ENCODE data around the gene CADPS.

CADPS gene

DNA sequence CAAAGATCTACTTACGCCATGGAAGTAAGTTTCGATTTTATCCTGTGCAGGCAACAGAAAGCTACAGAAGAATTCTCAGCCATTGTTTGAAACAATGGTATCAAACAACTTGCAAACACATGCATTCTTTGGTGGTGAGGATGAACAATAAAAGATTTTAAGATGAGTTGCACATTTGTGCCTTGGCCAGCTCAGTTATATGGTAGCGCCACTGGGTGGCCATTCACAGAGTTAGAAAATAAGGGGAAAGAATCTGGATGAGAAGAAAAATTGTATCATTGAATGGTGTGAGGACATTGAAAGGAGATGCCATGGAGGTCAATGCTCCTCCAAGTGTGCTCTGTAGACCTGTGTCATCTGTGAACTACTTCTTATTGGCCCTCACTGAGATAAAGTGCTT lies 11.6 kb downstream of the CADPS start:
- Histone ChIP-seq H3K27me3 (ENCODE audit: insufficient read depth, poor library complexity, severe bottlenecking) (no peaks in the 10 kb centered on the region), H3K4me3 (replicated peaks; ENCODE audit: insufficient read depth, low read length) (no peak overlapping the region), H3K27ac (replicated peaks) (no peak overlapping the region)
- TF ChIP-seq, protein P1, sequence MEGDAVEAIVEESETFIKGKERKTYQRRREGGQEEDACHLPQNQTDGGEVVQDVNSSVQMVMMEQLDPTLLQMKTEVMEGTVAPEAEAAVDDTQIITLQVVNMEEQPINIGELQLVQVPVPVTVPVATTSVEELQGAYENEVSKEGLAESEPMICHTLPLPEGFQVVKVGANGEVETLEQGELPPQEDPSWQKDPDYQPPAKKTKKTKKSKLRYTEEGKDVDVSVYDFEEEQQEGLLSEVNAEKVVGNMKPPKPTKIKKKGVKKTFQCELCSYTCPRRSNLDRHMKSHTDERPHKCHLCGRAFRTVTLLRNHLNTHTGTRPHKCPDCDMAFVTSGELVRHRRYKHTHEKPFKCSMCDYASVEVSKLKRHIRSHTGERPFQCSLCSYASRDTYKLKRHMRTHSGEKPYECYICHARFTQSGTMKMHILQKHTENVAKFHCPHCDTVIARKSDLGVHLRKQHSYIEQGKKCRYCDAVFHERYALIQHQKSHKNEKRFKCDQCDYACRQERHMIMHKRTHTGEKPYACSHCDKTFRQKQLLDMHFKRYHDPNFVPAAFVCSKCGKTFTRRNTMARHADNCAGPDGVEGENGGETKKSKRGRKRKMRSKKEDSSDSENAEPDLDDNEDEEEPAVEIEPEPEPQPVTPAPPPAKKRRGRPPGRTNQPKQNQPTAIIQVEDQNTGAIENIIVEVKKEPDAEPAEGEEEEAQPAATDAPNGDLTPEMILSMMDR (IDR thresholded peaks at IDR 0.05; ENCODE audit: insufficient read depth, low read length) = no peak
- TF ChIP-seq, protein P2, sequence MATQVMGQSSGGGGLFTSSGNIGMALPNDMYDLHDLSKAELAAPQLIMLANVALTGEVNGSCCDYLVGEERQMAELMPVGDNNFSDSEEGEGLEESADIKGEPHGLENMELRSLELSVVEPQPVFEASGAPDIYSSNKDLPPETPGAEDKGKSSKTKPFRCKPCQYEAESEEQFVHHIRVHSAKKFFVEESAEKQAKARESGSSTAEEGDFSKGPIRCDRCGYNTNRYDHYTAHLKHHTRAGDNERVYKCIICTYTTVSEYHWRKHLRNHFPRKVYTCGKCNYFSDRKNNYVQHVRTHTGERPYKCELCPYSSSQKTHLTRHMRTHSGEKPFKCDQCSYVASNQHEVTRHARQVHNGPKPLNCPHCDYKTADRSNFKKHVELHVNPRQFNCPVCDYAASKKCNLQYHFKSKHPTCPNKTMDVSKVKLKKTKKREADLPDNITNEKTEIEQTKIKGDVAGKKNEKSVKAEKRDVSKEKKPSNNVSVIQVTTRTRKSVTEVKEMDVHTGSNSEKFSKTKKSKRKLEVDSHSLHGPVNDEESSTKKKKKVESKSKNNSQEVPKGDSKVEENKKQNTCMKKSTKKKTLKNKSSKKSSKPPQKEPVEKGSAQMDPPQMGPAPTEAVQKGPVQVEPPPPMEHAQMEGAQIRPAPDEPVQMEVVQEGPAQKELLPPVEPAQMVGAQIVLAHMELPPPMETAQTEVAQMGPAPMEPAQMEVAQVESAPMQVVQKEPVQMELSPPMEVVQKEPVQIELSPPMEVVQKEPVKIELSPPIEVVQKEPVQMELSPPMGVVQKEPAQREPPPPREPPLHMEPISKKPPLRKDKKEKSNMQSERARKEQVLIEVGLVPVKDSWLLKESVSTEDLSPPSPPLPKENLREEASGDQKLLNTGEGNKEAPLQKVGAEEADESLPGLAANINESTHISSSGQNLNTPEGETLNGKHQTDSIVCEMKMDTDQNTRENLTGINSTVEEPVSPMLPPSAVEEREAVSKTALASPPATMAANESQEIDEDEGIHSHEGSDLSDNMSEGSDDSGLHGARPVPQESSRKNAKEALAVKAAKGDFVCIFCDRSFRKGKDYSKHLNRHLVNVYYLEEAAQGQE (IDR thresholded peaks at IDR 0.05; ENCODE audit: insufficient replicate concordance, low read depth) = no peak
- TF ChIP-seq SPI1 (IDR thresholded peaks at IDR 0.05; ENCODE audit: borderline replicate concordance, low read depth) (no peak), POLR2AphosphoS5 (IDR thresholded peaks at IDR 0.05; ENCODE audit: low read depth) (no peak), GABPA (IDR thresholded peaks at IDR 0.05; ENCODE audit: low read depth) (no peak)
- no peak for DNase-seq (ENCODE audit: low read depth in 1 of 2, low spot score in 1 of 2)

DNA sequence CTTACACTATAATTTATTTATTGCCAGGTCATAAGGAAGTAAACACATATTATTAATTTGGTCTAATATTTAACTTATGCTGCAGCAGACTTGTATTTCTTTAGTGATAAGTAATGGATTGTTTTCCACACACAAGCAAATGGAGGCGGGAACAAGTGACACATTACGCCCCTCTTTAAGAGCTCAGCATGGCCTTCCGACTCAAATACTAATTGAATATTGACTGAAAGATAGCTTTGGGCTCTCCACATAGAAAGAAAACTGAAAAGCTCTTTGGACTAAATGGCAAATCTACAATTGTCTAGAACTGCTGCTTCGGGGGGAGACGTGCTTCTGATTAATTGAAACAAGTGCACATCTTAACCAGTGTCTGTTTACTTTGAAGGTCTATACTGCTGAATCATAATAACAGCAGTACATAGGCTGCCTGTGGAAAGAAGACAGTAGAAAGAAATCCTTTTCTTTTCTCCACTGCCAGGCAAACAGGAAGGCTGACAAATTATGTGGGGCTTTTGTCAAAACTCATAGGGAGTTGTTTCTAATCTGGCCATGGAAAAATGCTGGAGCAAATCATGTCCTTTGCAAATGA lies 15.9 kb downstream of the CADPS start:
- H3K27ac ChIP-seq (replicated peaks) = no peak overlapping the region
- TF ChIP-seq GABPA (IDR thresholded peaks at IDR 0.05; ENCODE audit: low read depth) (no peak), SPI1 (IDR thresholded peaks at IDR 0.05; ENCODE audit: borderline replicate concordance, low read depth) (no peak), POLR2AphosphoS5 (IDR thresholded peaks at IDR 0.05; ENCODE audit: low read depth) (no peak)
- TF ChIP-seq, protein P1 (IDR thresholded peaks at IDR 0.05; ENCODE audit: insufficient read depth, low read length) = no peak
- TF ChIP-seq, protein P2 (IDR thresholded peaks at IDR 0.05; ENCODE audit: insufficient replicate concordance, low read depth) = no peak
- no peak overlapping the region for H3K4me3 ChIP-seq (replicated peaks; ENCODE audit: insufficient read depth, low read length)
- H3K27me3 ChIP-seq (ENCODE audit: insufficient read depth, poor library complexity, severe bottlenecking) = no peaks in the 10 kb centered on the region
- DNase-seq (ENCODE audit: low read depth in 1 of 2, low spot score in 1 of 2) = no peak

DNA sequence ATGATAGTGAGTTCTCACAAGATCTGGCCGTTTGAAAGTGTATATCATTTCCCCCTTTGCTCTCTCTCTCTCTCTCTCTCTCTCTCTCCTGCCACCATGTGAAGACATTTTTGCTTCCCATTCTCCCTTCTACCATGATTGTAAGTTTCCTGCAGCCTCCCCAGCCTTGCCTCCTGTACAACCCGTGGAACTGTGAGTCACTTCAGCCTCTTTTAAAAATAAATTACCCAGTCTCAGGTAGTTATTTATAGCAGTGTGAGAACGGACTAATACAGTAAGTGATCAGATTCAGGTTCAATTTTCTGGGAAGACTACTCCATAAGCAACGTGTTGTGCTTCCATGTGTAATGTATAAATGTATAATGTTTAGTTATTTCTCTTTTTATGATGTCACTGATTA lies 29.2 kb downstream of the CADPS start:
- H3K27me3 ChIP-seq (ENCODE audit: insufficient read depth, poor library complexity, severe bottlenecking) = no peaks in the 10 kb centered on the region
- H3K27ac ChIP-seq (replicated peaks) = no peak overlapping the region
- TF ChIP-seq, protein P2 (IDR thresholded peaks at IDR 0.05; ENCODE audit: insufficient replicate concordance, low read depth) = no peak
- no peak for TF ChIP-seq SPI1 (IDR thresholded peaks at IDR 0.05; ENCODE audit: borderline replicate concordance, low read depth)
- H3K4me3 ChIP-seq (replicated peaks; ENCODE audit: insufficient read depth, low read length) = no peak overlapping the region
- DNase-seq (ENCODE audit: low read depth in 1 of 2, low spot score in 1 of 2) = no peak
